Activated CD8-positive, alpha-beta memory T cell treated with anti-CD3 and anti-CD28 coated beads, Interleukin-2, amount 10 ng/mL, durations not matched to agents 7 days and 5 days (primary cell): Measurements from ENCODE around the gene MVB12B. TPM values are rescaled to one million over a fixed set of nuclear protein-coding genes. Genes with fewer than 3 reads are reported as not detected.

Experiments
- ATAC-seq: fragments of 150-1000 bp; cut with Tn5 transposase; one replicate; pipeline ENCODE4 v1.10.0; 2021; ENCODE audit warnings: moderate library complexity
- CTCF ChIA-PET: fragments of 350-600 bp; sonication (Branson Sonifier 250); formaldehyde crosslinking; loops from one replicate; lab custom pipeline; 2021; ENCODE audit warnings: antibody characterized with exemption; lab: Charles Lee
- DNase-seq: peaks from one replicate; pipeline ENCODE4 v3.0.0-alpha.2; 2020
- H3K27ac Mint-ChIP-seq: one replicate; pipeline ENCODE4 v1.8.0; 2021; ENCODE audit warnings: mild to moderate bottlenecking, mixed read lengths
- H3K27me3 Mint-ChIP-seq: one replicate; pipeline ENCODE4 v1.8.0; 2021; ENCODE audit warnings: mixed read lengths
- H3K36me3 Mint-ChIP-seq: one replicate; pipeline ENCODE4 v1.8.0; 2021; ENCODE audit warnings: mild to moderate bottlenecking, mixed read lengths
- H3K4me1 Mint-ChIP-seq: one replicate; pipeline ENCODE4 v1.8.0; 2021; ENCODE audit warnings: mixed read lengths
- H3K4me3 Mint-ChIP-seq: one replicate; pipeline ENCODE4 v1.8.0; 2021; ENCODE audit warnings: mild to moderate bottlenecking, moderate library complexity, mixed read lengths
- H3K9me3 Mint-ChIP-seq: one replicate; pipeline ENCODE4 v1.8.0; 2022; ENCODE audit warnings: low read depth, mixed read lengths
- total RNA-seq, 2 experiments: library from RNA; stranded (reverse); gene quantifications; one replicate each; pipeline ENCODE4 v1.2.3, GENCODE V29; 2021

Gene MVB12B
- total RNA-seq, 2 experiments from 2014 or later, result 39.2 to 57.0 TPM

DNA sequence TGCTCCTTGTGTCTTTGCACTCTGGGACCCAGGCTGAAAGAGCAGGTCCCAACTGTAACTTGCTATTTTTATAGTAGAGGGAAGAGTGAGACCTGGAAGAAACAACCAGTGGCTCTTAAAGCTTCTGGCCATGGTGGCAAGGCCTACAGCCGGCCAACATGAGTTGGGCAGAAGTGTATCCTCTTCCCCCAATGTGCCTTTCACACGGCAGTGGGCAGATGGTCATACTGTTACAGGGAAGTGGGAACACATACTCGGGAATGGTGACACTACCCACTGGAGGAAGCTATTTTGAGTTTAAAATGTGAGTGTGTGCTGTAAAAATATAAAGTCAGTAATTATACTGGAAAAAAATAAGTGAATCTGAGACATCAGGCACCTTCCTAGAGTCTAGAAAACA lies 116.0 kb downstream of the MVB12B start:
- peaks cover 27% of the 10 kb centered on the region for H3K4me1 Mint-ChIP-seq

DNA sequence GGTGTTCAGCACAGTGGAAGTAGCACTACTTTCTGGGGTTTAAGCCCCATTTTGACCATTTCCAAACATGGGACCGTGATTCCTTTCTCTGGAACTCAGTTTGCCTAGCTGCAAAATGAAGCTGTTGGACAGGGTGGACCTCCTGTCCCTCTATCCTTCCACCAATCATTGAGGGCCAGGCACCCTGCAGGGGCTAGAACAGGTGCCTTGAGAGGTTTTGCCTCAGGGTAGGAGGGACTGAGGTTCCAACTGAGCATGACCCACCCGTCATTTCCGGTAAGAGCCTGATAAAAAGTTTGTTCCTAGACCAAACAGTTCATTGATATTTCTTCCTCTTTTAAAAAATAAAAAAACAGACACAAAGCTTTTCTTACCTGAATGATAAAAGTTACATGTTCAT lies 116.5 kb downstream of the MVB12B start:
- peaks cover 23% of the 10 kb centered on the region for H3K4me1 Mint-ChIP-seq
- no peak for ATAC-seq
- peaks cover 35% of the 10 kb centered on the region for H3K36me3 Mint-ChIP-seq
- H3K27me3 Mint-ChIP-seq, result no peaks in the 10 kb centered on the region
- no peak overlapping the region for H3K4me3 Mint-ChIP-seq
- CTCF ChIA-PET, result interaction anchor here (0.6 to 2.1 kb wide), 6 partner anchors 17 to 115 kb away, joined by 3 to 6 read pairs (median 4); no protein-coding TSS in a partner anchor
- no peak for DNase-seq
- H3K9me3 Mint-ChIP-seq, result no peaks in the 10 kb centered on the region
- H3K27ac Mint-ChIP-seq, result no peak overlapping the region

More for the DNA sequence above, 116.0 kb downstream of the MVB12B start:
- H3K36me3 Mint-ChIP-seq, result peaks cover 30% of the 10 kb centered on the region
- no peaks in the 10 kb centered on the region for H3K27me3 Mint-ChIP-seq
- ATAC-seq (no peak), DNase-seq (no peak)
- no peaks in the 10 kb centered on the region for H3K9me3 Mint-ChIP-seq
- CTCF ChIA-PET, result interaction anchor here (1.0 to 2.1 kb wide), 5 partner anchors 44 to 115 kb away, joined by 3 to 6 read pairs (median 4); no protein-coding TSS in a partner anchor
- H3K4me3 Mint-ChIP-seq, result no peak overlapping the region
- no peak overlapping the region for H3K27ac Mint-ChIP-seq

DNA sequence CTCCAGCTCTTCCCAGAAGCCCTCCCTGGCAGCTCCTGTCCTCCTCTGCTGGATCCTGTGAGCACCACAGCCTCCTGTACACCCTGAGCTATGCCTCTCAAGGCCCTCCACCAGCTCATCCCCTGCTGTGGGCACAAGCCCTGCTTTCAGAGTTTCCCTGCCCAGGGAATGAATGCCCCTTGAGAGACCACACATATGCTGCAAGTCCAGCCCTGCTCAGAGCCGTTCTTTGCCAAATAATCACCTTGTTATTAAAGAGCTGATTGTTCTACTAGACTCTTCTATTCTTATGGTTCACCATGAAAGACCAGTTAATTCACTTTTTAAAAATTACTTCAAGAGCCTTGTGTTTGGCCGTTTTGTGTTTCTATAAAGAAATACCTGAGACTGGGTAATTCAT lies 121.5 kb downstream of the MVB12B start:
- no peaks in the 10 kb centered on the region for H3K9me3 Mint-ChIP-seq
- H3K4me1 Mint-ChIP-seq, result peaks cover 11% of the 10 kb centered on the region
- no peak overlapping the region for H3K4me3 Mint-ChIP-seq
- DNase-seq, result no peak
- CTCF ChIA-PET, result interaction anchor here (1.3 kb wide), 1 partner anchor 16 kb away, joined by 4 read pairs; no protein-coding TSS in a partner anchor
- H3K27ac Mint-ChIP-seq, result no peak overlapping the region
- no peak for ATAC-seq
- H3K36me3 Mint-ChIP-seq, result peaks cover 21% of the 10 kb centered on the region
- H3K27me3 Mint-ChIP-seq, result no peaks in the 10 kb centered on the region

DNA sequence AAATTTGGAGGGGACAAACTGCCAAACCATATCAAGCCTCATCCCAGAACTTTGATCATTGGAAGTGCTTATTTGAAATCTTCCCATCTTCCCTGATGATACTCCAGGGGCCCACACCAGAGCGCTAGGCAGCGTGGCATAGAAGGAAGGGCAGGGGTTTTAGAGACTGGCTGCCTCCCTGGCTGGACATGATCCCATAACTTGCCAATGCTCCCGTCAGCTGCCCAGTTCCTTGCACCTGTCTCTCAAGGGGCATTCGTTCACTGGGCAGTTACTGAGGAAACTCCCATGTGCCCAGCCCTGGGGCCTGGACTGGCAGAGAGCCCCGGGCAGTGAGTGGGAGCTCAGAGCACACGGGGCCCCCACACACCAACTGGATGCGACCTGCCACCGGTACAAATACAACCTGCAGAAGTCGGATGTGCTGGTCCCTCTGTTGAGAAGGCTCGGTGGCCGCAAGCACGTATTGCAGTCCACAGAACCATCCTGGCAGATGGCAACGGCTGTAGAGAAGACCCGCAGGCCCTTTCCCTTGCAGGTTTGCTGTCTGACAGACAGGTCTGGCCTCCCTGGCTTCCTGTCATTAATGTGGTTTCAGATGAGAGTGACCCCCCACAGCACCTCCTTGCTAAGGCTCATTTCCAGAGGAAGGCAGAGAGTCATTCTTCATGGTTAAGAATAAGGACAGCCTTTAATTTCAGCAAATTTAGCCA lies 122.4 kb downstream of the MVB12B start:
- CTCF ChIA-PET, result interaction anchor here (1.3 kb wide), 1 partner anchor 109 kb away, joined by 3 read pairs; no protein-coding TSS in a partner anchor
- no peak overlapping the region for H3K4me3 Mint-ChIP-seq

DNA sequence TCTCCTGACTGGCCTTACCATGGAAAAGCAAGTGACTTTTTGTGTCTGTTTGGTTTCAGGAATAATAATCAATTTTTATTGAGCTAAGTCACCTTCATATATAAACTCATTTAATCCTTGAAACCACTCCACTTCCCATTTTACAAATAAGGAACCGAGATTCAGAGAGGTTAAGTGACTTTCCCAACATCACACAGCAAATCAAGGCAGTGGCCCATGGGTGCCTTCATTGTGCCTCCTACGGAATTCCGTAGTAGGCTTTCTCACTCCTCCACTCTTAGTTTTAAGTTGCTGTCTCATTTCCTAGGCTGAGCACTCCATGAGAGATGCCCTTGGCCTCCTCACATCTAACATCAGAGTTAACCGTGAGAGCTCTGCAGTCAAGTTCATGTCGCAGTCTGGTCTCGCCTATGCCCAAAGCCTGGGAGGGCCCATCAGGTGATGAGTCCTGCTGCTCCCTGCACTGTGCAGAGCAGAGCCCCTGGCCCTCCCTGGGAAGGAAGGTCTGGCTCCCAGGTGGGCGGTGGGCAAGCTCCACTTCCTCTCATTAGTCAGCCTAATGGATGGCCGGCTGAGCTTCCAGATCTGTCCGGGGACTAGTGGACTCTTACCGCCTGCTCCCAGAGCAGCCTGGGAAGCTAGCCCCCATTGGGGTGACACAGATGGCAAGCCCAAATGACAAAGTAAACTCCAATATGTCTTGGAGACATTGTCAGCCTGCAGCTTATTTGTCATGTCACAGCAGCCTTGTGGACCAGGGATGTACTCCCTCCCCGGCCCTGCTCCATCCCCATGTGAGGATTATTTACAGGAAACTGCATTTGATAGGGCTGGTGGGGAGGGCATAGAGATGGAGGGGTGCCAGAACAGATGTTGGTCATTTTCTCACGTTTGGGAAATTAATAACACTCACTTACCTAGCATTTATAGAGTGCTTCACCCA lies 123.4 kb downstream of the MVB12B start:
- peaks cover 20% of the 10 kb centered on the region for H3K4me1 Mint-ChIP-seq
- CTCF ChIA-PET, result interaction anchor here (0.9 to 1.5 kb wide), 4 partner anchors 18 to 108 kb away, joined by 3 to 4 read pairs (median 4); no protein-coding TSS in a partner anchor

More for the DNA sequence above, 122.4 kb downstream of the MVB12B start:
- Mint-ChIP-seq H3K27ac (no peak overlapping the region), H3K27me3 (no peaks in the 10 kb centered on the region), H3K9me3 (no peaks in the 10 kb centered on the region), H3K4me1 (peaks cover 16% of the 10 kb centered on the region), H3K36me3 (peaks cover 18% of the 10 kb centered on the region)
- no peak for DNase-seq
- ATAC-seq, result no peak

DNA sequence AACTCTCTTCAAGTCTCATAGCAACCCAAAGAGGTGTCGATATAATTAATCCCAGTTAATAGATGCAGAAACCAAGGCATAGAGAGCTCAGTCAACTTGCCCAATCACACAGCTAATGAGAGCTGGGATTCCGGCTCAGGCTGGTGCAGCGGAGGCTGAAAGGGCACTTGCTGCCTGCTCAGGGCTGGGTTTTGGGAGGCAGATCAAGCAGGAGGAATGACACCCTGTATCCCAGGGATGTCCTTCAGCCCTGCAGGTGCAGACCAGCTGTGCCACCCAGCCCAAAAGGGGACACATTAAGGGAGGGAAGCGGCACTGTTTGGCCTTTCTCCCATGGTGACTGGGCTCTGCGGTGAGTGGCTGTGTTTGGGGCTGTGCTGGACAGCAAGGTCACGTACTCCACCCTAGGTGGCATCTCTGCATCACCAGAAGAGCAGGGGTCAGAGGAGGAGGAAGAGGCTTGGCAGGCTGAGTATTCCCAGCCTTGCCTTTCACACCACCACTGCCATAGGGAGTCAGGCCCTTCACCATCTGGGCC lies 124.1 kb downstream of the MVB12B start:
- Mint-ChIP-seq H3K4me3 (no peak overlapping the region), H3K27ac (no peak overlapping the region), H3K4me1 (peaks cover 20% of the 10 kb centered on the region), H3K27me3 (no peaks in the 10 kb centered on the region), H3K9me3 (no peaks in the 10 kb centered on the region), H3K36me3 (peaks cover 18% of the 10 kb centered on the region)
- CTCF ChIA-PET, result interaction anchor here (1.4 to 1.5 kb wide), 2 partner anchors 17 to 41 kb away, joined by 4 read pairs; no protein-coding TSS in a partner anchor
- no peak for DNase-seq
- no peak for ATAC-seq

More for the DNA sequence above, 123.4 kb downstream of the MVB12B start:
- Mint-ChIP-seq H3K9me3 (no peaks in the 10 kb centered on the region), H3K36me3 (peaks cover 20% of the 10 kb centered on the region), H3K27ac (no peak overlapping the region), H3K4me3 (no peak overlapping the region), H3K27me3 (no peaks in the 10 kb centered on the region)
- ATAC-seq (no peak), DNase-seq (no peak)

DNA sequence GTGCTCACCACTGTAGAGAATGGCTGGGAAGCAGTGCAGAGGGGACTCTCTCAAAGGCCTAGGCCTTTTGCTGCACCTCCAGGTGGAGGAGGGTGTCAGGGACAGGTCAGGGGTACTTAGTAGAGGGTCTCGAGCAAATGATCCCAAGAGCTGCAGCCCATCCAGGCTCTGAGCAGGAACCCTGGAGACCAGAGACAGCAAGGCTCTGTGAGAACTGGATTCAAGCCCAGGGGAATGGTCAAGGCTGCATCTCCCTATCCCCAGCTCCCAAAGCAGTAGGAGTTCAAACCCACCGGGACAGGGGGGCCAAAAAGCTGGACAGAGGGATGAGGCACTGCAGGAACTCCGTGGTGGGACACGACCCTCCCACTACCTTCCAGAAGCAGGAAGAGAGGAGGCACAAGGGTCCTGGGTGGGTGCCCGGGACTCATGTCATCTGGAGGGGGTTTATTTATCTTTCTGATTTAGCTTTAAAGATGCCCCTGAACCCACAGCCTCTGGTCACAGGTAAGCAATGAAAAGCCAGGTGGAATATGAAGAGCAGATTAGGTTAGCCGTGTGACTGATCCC lies 124.8 kb downstream of the MVB12B start:
- Mint-ChIP-seq H3K4me3 (no peak overlapping the region), H3K4me1 (peaks cover 20% of the 10 kb centered on the region), H3K27me3 (no peaks in the 10 kb centered on the region), H3K9me3 (no peaks in the 10 kb centered on the region), H3K27ac (no peak overlapping the region), H3K36me3 (peaks cover 19% of the 10 kb centered on the region)
- CTCF ChIA-PET, result interaction anchor here (1.4 to 1.5 kb wide), 2 partner anchors 16 to 40 kb away, joined by 4 read pairs; no protein-coding TSS in a partner anchor
- DNase-seq (no peak), ATAC-seq (no peak)

DNA sequence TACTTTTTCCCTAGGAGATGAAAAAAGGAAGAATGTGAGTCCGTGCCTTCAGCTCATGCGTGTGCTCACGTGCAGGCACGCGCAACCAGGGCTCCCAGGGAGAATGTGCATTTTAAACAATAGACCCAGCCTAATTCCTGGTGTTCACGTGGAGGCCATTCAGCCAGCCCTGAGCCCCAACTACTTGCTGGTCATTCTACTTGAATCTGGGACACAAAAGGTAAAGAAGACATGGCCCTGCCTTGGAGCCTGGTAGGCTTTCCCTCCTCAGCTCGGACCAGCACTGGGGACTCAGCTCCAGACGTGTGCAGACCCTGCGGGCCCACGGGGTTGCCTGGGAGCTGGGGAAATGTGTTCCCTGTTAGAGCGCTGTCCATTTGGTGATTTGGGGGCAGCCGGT lies 125.5 kb downstream of the MVB12B start:
- CTCF ChIA-PET, result no interaction called here
- no peaks in the 10 kb centered on the region for H3K27me3 Mint-ChIP-seq
- H3K27ac Mint-ChIP-seq, result no peak overlapping the region
- peaks cover 20% of the 10 kb centered on the region for H3K36me3 Mint-ChIP-seq
- no peaks in the 10 kb centered on the region for H3K9me3 Mint-ChIP-seq
- no peak overlapping the region for H3K4me3 Mint-ChIP-seq
- DNase-seq (no peak), ATAC-seq (no peak)
- peaks cover 20% of the 10 kb centered on the region for H3K4me1 Mint-ChIP-seq

DNA sequence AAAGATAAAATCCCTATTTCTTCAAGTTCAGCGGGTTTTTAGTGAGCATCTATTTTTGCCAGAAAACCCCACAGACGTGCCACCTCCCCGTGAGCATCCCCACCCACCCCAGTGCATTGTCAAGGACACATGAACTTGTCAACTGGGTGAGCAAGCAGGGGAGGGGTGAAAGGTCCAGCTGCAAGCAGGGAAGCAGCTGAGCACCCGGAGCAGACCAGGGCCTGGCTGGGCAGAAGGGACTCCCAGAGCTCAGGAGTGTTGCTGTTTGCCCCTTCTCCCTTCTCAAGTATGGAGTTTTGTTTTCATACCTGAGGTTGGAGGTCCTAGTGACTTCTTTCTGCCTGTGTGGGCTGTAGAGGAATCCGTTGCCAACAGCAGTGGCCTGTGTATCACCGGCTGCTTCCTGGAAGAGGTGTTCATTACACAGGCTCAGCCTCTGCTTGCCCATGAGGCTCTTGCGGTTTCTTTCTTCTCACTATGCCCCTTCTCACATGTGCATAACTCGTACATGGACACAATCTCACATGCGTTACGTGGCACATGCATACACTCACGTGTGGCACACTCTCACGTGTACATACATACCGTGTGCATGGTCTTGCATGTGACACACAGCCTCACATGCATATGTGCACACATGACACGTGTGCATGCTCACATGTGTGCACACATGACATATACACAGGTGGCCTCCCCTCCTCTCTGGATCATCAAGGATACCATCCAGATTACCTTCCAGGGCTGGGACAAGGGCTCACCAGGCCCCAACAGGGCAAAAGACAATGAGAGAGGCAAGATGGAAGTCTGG lies 126.7 kb downstream of the MVB12B start:
- DNase-seq (no peak), ATAC-seq (peak; percentile 51)
- CTCF ChIA-PET, result no interaction called here
- H3K4me3 Mint-ChIP-seq, result no peak overlapping the region
- peaks cover 18% of the 10 kb centered on the region for H3K4me1 Mint-ChIP-seq
- H3K9me3 Mint-ChIP-seq, result no peaks in the 10 kb centered on the region
- H3K27me3 Mint-ChIP-seq, result no peaks in the 10 kb centered on the region
- H3K36me3 Mint-ChIP-seq, result peaks cover 12% of the 10 kb centered on the region
- no peak overlapping the region for H3K27ac Mint-ChIP-seq

DNA sequence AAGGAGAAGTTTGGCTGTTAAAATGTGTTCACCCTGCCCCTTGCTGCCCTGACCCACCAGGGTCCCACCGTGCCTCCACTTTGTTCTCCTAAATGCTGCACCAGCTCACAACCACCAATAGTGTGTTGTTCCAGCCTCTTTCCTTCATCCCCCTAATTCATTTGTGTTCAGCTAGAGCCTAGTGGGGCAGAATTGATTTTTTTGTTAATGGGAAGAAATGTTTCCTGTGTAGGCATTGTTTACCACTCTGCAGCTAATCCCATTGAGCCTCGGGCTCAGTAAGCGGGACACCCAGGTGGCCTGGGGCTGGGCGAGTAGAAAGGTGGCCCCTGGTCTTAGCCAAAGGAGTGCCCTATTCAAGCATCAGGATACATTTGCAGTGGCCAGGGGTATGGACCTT lies 127.6 kb downstream of the MVB12B start:
- H3K4me1 Mint-ChIP-seq, result peaks cover 18% of the 10 kb centered on the region
- H3K36me3 Mint-ChIP-seq, result peaks cover 9% of the 10 kb centered on the region
- no peak for ATAC-seq

DNA sequence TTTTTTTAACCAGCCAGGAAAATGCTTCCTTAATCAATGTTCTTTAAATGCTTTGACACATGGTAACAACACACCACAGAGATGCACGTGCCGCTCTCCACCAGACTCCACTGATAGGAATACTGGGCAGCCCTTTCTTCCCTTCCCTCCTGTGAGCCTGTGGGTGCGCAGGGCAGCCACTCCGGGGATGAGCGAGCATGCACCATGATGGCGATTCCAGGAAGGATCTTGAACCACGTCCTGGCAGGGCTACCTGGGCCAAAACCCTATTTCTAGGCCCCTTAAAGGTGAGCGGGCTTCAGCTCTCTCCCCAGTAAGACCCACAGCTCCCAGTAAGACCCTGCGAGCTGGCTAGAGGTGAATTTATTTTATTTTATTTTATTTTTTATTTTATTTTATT lies 128.2 kb downstream of the MVB12B start:
- H3K9me3 Mint-ChIP-seq, result no peaks in the 10 kb centered on the region
- DNase-seq, result no peak
- no peak overlapping the region for H3K4me3 Mint-ChIP-seq
- no peaks in the 10 kb centered on the region for H3K27me3 Mint-ChIP-seq
- H3K27ac Mint-ChIP-seq, result no peak overlapping the region
- no peak for ATAC-seq
- H3K36me3 Mint-ChIP-seq, result peaks cover 9% of the 10 kb centered on the region
- peaks cover 18% of the 10 kb centered on the region for H3K4me1 Mint-ChIP-seq
- CTCF ChIA-PET, result no interaction called here

More for the DNA sequence above, 127.6 kb downstream of the MVB12B start:
- Mint-ChIP-seq H3K27me3 (no peaks in the 10 kb centered on the region), H3K9me3 (no peaks in the 10 kb centered on the region), H3K27ac (no peak overlapping the region), H3K4me3 (no peak overlapping the region)
- CTCF ChIA-PET, result no interaction called here
- DNase-seq, result no peak
